Lung (tissue), 12 donors: ENCODE results near the gene FCAR. TPM values are rescaled to one million over a fixed set of nuclear protein-coding genes. Genes with fewer than 3 reads are reported as not detected.
"Not testable (repeated sequence)": the region's sequence is repeated elsewhere in the genome, so short reads cannot be mapped to it uniquely, and the experiment has no call there.

Experiments used
- ATAC-seq: fragments of 200-7000 bp; cut with Tn5 transposase; one replicate; pipeline ENCODE4 v1.9.1; 2020; ENCODE audit warnings: moderate number of reproducible peaks; ENCODE audit not compliant: insufficient read depth, low FRiP score
- DNase-seq, 3 donors: peaks; one replicate each; pipeline ENCODE4 v3.0.0-alpha.2; 2013 to 2017
- H3K27ac ChIP-seq, 2 donors: one replicate each; pipeline ENCODE4 v1.5.1; 2013; ENCODE audit warnings: mild to moderate bottlenecking in 2 of 2, moderate library complexity in 2 of 2, control low read depth in 1 of 2, inconsistent platforms in 1 of 2, low read depth in 1 of 2, low read length in 1 of 2
- H3K27me3 ChIP-seq, 3 donors: one replicate each; pipeline ENCODE4 v1.5.1; 2013; ENCODE audit warnings: low read length in 2 of 3; ENCODE audit not compliant: control insufficient read depth in 3 of 3, insufficient read depth in 3 of 3
- H3K36me3 ChIP-seq, 4 donors: one replicate each; pipeline ENCODE4 v1.5.1; 2013; ENCODE audit warnings: low read length in 4 of 4, mild to moderate bottlenecking in 1 of 4, moderate library complexity in 1 of 4; ENCODE audit not compliant: control insufficient read depth in 4 of 4, insufficient read depth in 4 of 4
- H3K4me1 ChIP-seq, 5 donors: one replicate each; pipeline ENCODE4 v1.5.1; 2013; ENCODE audit warnings: low read length in 5 of 5, mild to moderate bottlenecking in 2 of 5, moderate library complexity in 1 of 5; ENCODE audit not compliant: control insufficient read depth in 5 of 5, insufficient read depth in 5 of 5
- H3K4me3 ChIP-seq: one replicate; pipeline ENCODE4 v1.5.1; 2013; ENCODE audit warnings: mild to moderate bottlenecking, control low read depth, moderate library complexity
- H3K9ac ChIP-seq, 2 donors: one replicate each; pipeline ENCODE4 v1.5.1; 2013; ENCODE audit warnings: low read length in 2 of 2, control low read depth in 1 of 2; ENCODE audit not compliant: insufficient read depth in 1 of 2
- H3K9me3 ChIP-seq, 4 donors: one replicate each; pipeline ENCODE4 v1.5.1; 2013; ENCODE audit warnings: low read length in 3 of 4, mild to moderate bottlenecking in 1 of 4, moderate library complexity in 1 of 4; ENCODE audit not compliant: control insufficient read depth in 4 of 4, insufficient read depth in 3 of 4
- WGBS, 2 donors: extraction: QIAGEN DNeasy Blood & Tissue Kit; methylation state at CpG; one replicate each; pipeline ENCODE4 v1.1.7; 2013; 5-methylcytosine and 5-hydroxymethylcytosine counted together
- polyA plus RNA-seq, 2 donors: library from polyadenylated mRNA; stranded (reverse); fragments of 200-250 nt; gene quantifications; one replicate each; pipeline ENCODE4 v1.2.1, GENCODE V29; 2013
- total RNA-seq, 2 donors: library from RNA; depleted of rRNA in 1 of 2; stranded (reverse); fragments of >200 nt in 1 of 2; gene quantifications; one replicate each; pipeline ENCODE4 v1.2.1, GENCODE V29; 2014 to 2021
- TF ChIP-seq, protein P1 (sequence below): IDR thresholded peaks from 2 replicates; pipeline ENCODE4 v1.5.1; 2012; ENCODE audit warnings: mild to moderate bottlenecking; ENCODE audit errors: control extremely low read depth, extremely low read depth
- donor health status: control.
- donor health status: control.
- donor health status: Bipolar disorder and iron deficiency.
- donor health status: healthy.
- donor health status: DM: yes; HTN: yes; CAD: no.

The FCAR gene
- total and polyA plus RNA-seq, 4 donors = 0.35 to 57.5 (median 12.0) TPM

DNA sequence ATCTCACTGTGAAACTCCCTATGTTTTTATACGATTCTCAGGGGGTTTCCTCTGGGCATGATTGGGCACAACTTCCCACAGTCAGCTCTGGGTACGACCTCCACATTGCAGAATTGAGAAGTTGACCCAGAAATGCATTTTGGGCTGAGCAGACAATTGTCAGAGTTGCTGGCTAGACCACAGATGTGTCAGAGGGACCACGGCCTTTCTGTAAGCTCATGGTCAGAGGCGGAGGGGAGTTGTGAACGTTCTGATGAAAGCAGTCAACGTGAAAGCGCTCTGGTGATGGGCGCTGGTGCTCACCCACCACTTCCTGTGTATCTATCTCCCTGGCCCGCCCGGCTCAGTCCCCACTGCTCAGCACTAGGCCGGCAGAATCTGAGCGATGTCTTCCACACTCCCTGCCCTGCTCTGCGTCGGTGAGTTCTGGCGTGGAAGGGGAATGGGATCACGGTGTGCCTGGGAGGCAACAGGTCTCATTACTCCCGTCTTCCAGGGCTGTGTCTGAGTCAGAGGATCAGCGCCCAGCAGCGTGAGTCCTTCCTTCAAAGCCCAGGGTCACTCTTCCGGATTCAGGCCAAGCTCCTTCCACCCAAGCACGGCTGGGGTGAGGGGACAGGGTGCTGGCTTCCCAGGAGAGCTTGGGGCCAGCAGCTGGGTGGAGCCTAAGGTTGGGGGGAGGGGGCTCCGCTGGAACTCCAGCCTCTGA lies 31.9 kb downstream of the FCAR start, which contains the start of gene NCR1:
TSS of gene NCR1 (plus strand) at position 346 of the 709 bp plus-strand sequence. CDS start at position 386, 40 bp downstream.
- peaks cover 0 to 4% (median 0%) of the 10 kb centered on the region in 4 donors for H3K9me3 ChIP-seq
- H3K27me3 ChIP-seq = no peaks in the 10 kb centered on the region
- no peak for DNase-seq
- 44 to 56% methylated on average over 22 of the region's 22 CpGs for WGBS, 2 donors
- ATAC-seq = no peak
- H3K4me1 ChIP-seq = no peaks in the 10 kb centered on the region
- H3K4me3 ChIP-seq = no peak within 1 kb of the TSS
- H3K27ac ChIP-seq = no peak within 1 kb of the TSS
- no peaks in the 10 kb centered on the region for H3K36me3 ChIP-seq
- TF ChIP-seq, protein P1, sequence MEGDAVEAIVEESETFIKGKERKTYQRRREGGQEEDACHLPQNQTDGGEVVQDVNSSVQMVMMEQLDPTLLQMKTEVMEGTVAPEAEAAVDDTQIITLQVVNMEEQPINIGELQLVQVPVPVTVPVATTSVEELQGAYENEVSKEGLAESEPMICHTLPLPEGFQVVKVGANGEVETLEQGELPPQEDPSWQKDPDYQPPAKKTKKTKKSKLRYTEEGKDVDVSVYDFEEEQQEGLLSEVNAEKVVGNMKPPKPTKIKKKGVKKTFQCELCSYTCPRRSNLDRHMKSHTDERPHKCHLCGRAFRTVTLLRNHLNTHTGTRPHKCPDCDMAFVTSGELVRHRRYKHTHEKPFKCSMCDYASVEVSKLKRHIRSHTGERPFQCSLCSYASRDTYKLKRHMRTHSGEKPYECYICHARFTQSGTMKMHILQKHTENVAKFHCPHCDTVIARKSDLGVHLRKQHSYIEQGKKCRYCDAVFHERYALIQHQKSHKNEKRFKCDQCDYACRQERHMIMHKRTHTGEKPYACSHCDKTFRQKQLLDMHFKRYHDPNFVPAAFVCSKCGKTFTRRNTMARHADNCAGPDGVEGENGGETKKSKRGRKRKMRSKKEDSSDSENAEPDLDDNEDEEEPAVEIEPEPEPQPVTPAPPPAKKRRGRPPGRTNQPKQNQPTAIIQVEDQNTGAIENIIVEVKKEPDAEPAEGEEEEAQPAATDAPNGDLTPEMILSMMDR = no peak
- no peak within 1 kb of the TSS for H3K9ac ChIP-seq

DNA sequence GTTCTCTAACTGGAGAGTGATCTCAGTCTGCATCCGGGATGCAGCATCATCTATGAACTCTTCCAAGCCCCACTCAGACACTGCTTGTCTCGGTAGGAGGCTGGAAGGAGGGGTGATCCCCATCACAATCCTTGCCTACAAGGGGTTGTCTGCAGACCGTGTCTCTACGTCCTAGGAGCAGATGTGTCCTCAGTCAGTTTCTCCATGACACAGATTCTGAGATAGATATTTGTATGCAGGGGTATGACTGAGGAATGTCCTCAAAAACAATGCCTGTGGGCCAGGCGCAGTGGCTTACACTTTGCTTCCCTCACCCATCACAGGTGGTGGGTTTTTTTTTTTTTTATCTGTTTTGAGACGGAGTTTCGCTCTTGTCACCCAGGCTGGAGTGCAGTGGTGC lies 32.8 kb downstream of the FCAR start:
- H3K9ac ChIP-seq = no peak overlapping the region
- H3K4me1 ChIP-seq = no peaks in the 10 kb centered on the region
- DNase-seq (no peak), ATAC-seq (no peak)
- H3K27ac ChIP-seq = no peak overlapping the region
- no peak overlapping the region for H3K4me3 ChIP-seq
- no peaks in the 10 kb centered on the region for H3K27me3 ChIP-seq
- TF ChIP-seq, protein P1 = no peak
- WGBS, 2 donors = 84 to 91% methylated on average over 7 of the region's 7 CpGs
- peaks cover 0 to 4% (median 0%) of the 10 kb centered on the region in 4 donors for H3K9me3 ChIP-seq
- H3K36me3 ChIP-seq = no peaks in the 10 kb centered on the region

DNA sequence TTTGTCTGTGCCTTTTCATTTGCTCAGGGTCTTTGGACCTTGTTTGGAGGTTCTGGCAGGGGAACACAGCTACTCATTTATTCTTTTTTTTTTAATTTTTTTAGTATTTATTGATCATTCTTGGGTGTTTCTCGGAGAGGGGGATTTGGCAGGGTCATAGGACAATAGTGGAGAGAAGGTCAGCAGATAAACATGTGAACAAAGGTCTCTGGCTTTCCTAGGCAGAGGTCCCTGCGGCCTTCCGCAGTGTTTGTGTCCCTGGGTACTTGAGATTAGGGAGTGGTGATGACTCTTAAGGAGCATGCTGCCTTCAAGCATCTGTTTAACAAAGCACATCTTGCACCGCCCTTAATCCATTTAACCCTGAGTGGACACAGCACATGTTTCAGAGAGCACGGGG lies 33.9 kb downstream of the FCAR start:
- not testable (repeated sequence) for DNase-seq, ATAC-seq, H3K27me3 ChIP-seq, H3K9me3 ChIP-seq, H3K9ac ChIP-seq, H3K4me1 ChIP-seq, H3K27ac ChIP-seq, H3K36me3 ChIP-seq, H3K4me3 ChIP-seq
- WGBS, 2 donors = 66 to 80% methylated on average over 3 of the region's 5 CpGs

DNA sequence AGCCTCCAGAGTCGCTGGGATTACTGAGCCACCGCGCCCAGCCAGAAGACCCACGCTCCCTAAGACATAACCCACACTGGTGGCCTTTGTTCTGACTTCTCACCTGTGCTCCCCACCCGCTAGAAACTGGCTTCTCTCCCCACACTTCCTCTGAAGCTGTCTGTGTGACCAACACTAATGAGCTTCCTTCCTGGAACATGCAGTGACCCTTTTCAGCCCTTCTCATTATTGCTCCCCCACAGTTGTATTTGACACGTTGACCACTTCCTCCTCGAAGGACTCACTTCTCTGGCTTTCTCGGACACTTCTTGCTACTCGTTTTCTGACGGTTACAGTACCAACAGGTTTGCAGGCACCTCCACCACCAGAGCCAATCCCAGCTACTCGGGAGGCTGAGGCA lies 42.8 kb downstream of the FCAR start:
- Histone ChIP-seq H3K27ac (no peak overlapping the region), H3K36me3 (no peaks in the 10 kb centered on the region), H3K9ac (no peak overlapping the region), H3K9me3 (peaks cover 0 to 3% (median 0%) of the 10 kb centered on the region in 4 donors), H3K4me1 (no peaks in the 10 kb centered on the region), H3K4me3 (no peak overlapping the region), H3K27me3 (no peaks in the 10 kb centered on the region)
- no peak for DNase-seq
- no peak for ATAC-seq
- WGBS, 2 donors = 51 to 53% methylated on average over 11 of the region's 11 CpGs
- TF ChIP-seq, protein P1 = no peak
